Mesodermal cell (in vitro differentiated cells): Measurements from ENCODE around the gene CCDC91.
"Not testable (repeated sequence)": the region's sequence is repeated elsewhere in the genome, so short reads cannot be mapped to it uniquely, and the experiment has no call there.

ENCODE experiments used
- H3K27ac ChIP-seq: 2 replicates; pipeline ENCODE4 v1.7.0; 2013; ENCODE audit warnings: mild to moderate bottlenecking, low read depth, low read length, moderate library complexity; ENCODE audit not compliant: severe bottlenecking
- H3K36me3 ChIP-seq: 2 replicates; pipeline ENCODE4 v1.7.1; 2013; ENCODE audit warnings: mild to moderate bottlenecking, low read length, moderate library complexity; ENCODE audit not compliant: control insufficient read depth, insufficient read depth
- H3K4me1 ChIP-seq: one replicate; pipeline ENCODE4 v1.7.1; 2013; ENCODE audit warnings: mild to moderate bottlenecking, low read length; ENCODE audit not compliant: insufficient read depth, control insufficient read depth, poor library complexity, severe bottlenecking
- H3K4me3 ChIP-seq: 2 replicates; pipeline ENCODE4 v1.7.0; 2013; ENCODE audit warnings: low read length, control low read depth, mild to moderate bottlenecking; ENCODE audit not compliant: insufficient read depth, poor library complexity, severe bottlenecking; ENCODE audit errors: extremely low read depth
- H3K9me3 ChIP-seq: 2 replicates; pipeline ENCODE4 v1.7.1; 2013; ENCODE audit warnings: mild to moderate bottlenecking, low read length, moderate library complexity; ENCODE audit not compliant: control insufficient read depth
- WGBS, 2 experiments: methylation state at CpG; one replicate each; pipeline ENCODE4 v1.1.5; 2013; ENCODE audit warnings: missing lambda C conversion rate in 2 of 2; ENCODE audit not compliant: insufficient coverage in 2 of 2; 5-methylcytosine and 5-hydroxymethylcytosine counted together

The CCDC91 gene

GRCh38 chr12:28355161-28355560 is 164.9 kb downstream of the CCDC91 start:
- Histone ChIP-seq H3K4me1 (no peaks in the 10 kb centered on the region), H3K36me3 (no peaks in the 10 kb centered on the region)

DNA sequence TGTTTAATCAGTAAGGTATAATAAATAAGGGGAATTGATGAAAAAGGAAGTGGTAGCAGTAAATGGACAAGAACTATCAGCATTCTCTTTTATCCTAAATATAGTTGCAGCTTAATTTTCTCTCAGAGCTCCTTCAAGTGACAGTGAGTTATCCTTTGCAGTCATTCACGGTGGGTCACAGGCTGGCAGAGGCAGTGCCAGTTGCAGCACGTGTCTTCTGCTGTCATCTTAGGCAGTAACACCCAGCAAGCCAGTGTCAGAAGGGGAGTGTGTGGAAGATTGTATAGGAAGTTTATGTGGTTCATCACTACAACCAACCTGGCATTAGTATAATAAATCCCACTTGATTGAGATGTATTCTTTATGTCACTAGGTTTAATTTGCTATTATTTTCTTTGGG is 170.0 kb downstream of the CCDC91 start:
- 100% methylated on average over 1 to 2 of the region's 2 CpGs for WGBS, 2 experiments
- Histone ChIP-seq H3K27ac (no peak overlapping the region), H3K36me3 (no peaks in the 10 kb centered on the region)

More at GRCh38 chr12:28355161-28355560, 164.9 kb downstream of the CCDC91 start:
- Histone ChIP-seq H3K27ac (no peak overlapping the region), H3K9me3 (peaks cover 5% of the 10 kb centered on the region), H3K4me3 (no peak overlapping the region)

GRCh38 chr12:28367326-28367725 is 177.1 kb downstream of the CCDC91 start:
- H3K4me3 ChIP-seq: no peak overlapping the region
- no peaks in the 10 kb centered on the region for H3K36me3 ChIP-seq
- no peaks in the 10 kb centered on the region for H3K4me1 ChIP-seq
- no peak overlapping the region for H3K27ac ChIP-seq
- no CpG with 5 or more reads among the region's 1 CpG for WGBS, 2 experiments
- H3K9me3 ChIP-seq: peaks cover 18% of the 10 kb centered on the region

More for the DNA sequence above, 170.0 kb downstream of the CCDC91 start:
- Histone ChIP-seq H3K4me3 (no peak overlapping the region), H3K4me1 (no peaks in the 10 kb centered on the region), H3K9me3 (no peaks in the 10 kb centered on the region)

GRCh38 chr12:28367993-28368392 is 177.7 kb downstream of the CCDC91 start:
- WGBS, 2 experiments: no CpG with 5 or more reads among the region's 2 CpGs
- no peak overlapping the region for H3K27ac ChIP-seq
- H3K4me3 ChIP-seq: no peak overlapping the region
- H3K36me3 ChIP-seq: no peaks in the 10 kb centered on the region
- no peaks in the 10 kb centered on the region for H3K4me1 ChIP-seq
- peaks cover 18% of the 10 kb centered on the region for H3K9me3 ChIP-seq

DNA sequence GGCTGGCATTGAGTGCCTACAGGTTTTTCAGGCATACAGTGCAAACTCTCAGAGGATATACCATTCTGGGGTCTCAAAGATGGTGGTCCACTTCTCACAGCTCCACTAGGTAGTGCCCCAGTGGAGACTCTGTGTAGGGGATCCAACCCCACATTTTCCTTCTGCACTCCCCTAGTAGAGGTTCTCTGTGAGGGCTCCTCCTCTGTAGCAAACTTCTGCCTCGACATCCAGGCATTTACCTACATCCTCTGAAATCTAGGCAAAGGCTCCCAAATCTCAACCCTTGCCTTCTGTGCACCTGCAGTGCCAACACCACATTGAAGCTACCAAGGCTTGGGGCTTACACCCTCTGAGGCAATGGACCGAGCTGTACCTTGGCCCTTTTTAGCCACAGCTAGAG is 179.2 kb downstream of the CCDC91 start:
- Histone ChIP-seq H3K27ac (no peak overlapping the region), H3K36me3 (no peaks in the 10 kb centered on the region), H3K4me3 (no peak overlapping the region), H3K4me1 (no peaks in the 10 kb centered on the region), H3K9me3 (peaks cover 18% of the 10 kb centered on the region)
- WGBS, 2 experiments: 63 to 82% methylated on average over 1 to 2 of the region's 2 CpGs

GRCh38 chr12:28374556-28374955 is 184.3 kb downstream of the CCDC91 start:
- Histone ChIP-seq H3K4me1 (no peaks in the 10 kb centered on the region), H3K4me3 (no peak overlapping the region), H3K9me3 (peaks cover 17% of the 10 kb centered on the region), H3K36me3 (no peaks in the 10 kb centered on the region), H3K27ac (no peak overlapping the region)

DNA sequence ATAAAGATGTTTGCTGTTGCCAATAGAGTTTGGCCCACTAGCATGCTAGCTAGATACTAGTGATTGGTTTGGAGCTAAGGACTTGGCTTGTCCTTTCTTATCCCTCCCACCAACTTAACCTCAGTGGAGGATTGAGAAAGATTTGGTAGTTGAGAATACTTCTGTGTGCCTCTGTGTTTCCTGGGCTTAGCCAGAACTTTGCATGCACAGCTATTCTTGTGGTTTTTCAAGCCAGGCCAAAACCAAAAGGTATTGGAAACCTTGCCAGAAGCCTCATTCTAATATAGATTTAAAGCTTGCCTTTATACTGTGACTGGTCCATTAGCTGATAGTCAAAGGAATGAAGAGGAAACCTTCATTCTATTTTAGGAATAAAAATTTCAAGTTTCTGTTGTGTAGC is 188.5 kb downstream of the CCDC91 start:
- Histone ChIP-seq H3K9me3 (no peaks in the 10 kb centered on the region), H3K4me1 (no peaks in the 10 kb centered on the region), H3K27ac (no peak overlapping the region), H3K36me3 (no peaks in the 10 kb centered on the region), H3K4me3 (no peak overlapping the region)

DNA sequence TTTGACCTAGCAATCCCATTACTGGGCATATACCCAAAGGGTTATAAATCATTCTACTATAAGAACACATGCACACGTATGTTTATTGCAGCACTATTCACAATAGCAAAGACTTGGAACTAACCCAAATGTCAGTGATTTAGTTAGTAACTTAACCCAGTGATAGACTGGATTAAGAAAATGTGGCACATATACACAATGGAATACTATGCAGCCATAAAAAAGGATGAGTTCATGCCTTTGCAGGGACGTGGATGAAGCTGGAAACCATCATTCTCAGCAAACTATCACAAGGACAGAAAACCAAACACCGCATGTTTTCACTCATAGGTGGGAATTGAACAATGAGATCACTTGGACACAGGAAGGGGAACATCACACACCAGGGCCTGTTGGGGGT is 189.5 kb downstream of the CCDC91 start:
- not testable (repeated sequence) for H3K27ac ChIP-seq, H3K4me3 ChIP-seq, H3K9me3 ChIP-seq, H3K36me3 ChIP-seq, H3K4me1 ChIP-seq
- WGBS, 2 experiments: no CpG with 5 or more reads among the region's 3 CpGs

- H3K9me3 ChIP-seq: no peaks in the 10 kb centered on the region
- no CpG with 5 or more reads among the region's 1 CpG for WGBS, 2 experiments
- H3K27ac ChIP-seq: no peak overlapping the region
- H3K36me3 ChIP-seq: no peaks in the 10 kb centered on the region
- H3K4me1 ChIP-seq: no peaks in the 10 kb centered on the region
- H3K4me3 ChIP-seq: no peak overlapping the region
These were observed 193.1 kb downstream of the CCDC91 start for GRCh38 chr12:28383368-28383767.

GRCh38 chr12:28388879-28389278 is 198.6 kb downstream of the CCDC91 start:
- H3K9me3 ChIP-seq: no peaks in the 10 kb centered on the region
- H3K4me1 ChIP-seq: no peaks in the 10 kb centered on the region
- 42% methylated on average over 4 of the region's 4 CpGs; no CpG with 5 or more reads in 1 of the 2 experiments for WGBS, 2 experiments
- H3K36me3 ChIP-seq: no peaks in the 10 kb centered on the region
- no peak overlapping the region for H3K27ac ChIP-seq
- no peak overlapping the region for H3K4me3 ChIP-seq

DNA sequence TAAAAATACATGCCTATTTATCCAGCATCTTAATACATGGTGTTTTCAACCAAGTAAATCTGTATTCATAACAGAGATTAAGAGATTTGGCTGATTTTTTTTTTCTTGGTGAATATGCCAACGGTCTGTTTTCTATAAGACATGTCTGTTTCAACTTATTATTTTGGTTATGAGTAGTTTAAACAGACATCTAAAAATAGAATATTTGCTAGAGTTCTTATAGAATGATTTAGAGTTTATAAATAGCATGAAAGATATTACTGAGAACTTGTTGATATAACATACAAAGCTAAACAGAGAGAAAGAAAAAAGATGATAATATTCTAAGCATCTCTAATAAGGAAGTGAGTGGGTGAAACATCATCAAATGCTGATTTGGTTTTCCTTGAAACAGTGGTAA is 199.9 kb downstream of the CCDC91 start:
- WGBS, 2 experiments: no CpG with 5 or more reads among the region's 1 CpG

More for the DNA sequence above, 199.9 kb downstream of the CCDC91 start:
- Histone ChIP-seq H3K36me3 (no peaks in the 10 kb centered on the region), H3K4me1 (no peaks in the 10 kb centered on the region), H3K9me3 (no peaks in the 10 kb centered on the region), H3K4me3 (no peak overlapping the region), H3K27ac (no peak overlapping the region)
